ENCODE data around the gene MRPL36.
"Not testable (repeated sequence)": the region's sequence is repeated elsewhere in the genome, so short reads cannot be mapped to it uniquely, and the experiment has no call there.

MRPL36 gene

GRCh38 chr5:1815071-1815786, 15.6 kb upstream of the MRPL36 start:
- DNase-seq (ENCODE audit: low read depth), result no peak

- DNase-seq (ENCODE audit: low read depth), result no peak
Measured at GRCh38 chr5:1814183-1815020, 14.8 kb upstream of the MRPL36 start.

GRCh38 chr5:1810581-1811101, 11.0 kb upstream of the MRPL36 start:
- DNase-seq (ENCODE audit: low read depth), result no peak

GRCh38 chr5:1809416-1810035, 9.9 kb upstream of the MRPL36 start:
- no peak for DNase-seq (ENCODE audit: low read depth)

GRCh38 chr5:1808439-1808838, 8.8 kb upstream of the MRPL36 start:
- DNase-seq (ENCODE audit: low read depth), result no peak

GRCh38 chr5:1807451-1808185, 8.0 kb upstream of the MRPL36 start:
- no peak for DNase-seq (ENCODE audit: low read depth)

GRCh38 chr5:1806974-1807373, 7.3 kb upstream of the MRPL36 start:
- DNase-seq (ENCODE audit: low read depth), result no peak

GRCh38 chr5:1806199-1806598, 6.6 kb upstream of the MRPL36 start:
- no peak for DNase-seq (ENCODE audit: low read depth)

GRCh38 chr5:1805736-1806135, 6.1 kb upstream of the MRPL36 start:
- DNase-seq (ENCODE audit: low read depth), result no peak

GRCh38 chr5:1805326-1805725, 5.7 kb upstream of the MRPL36 start:
- no peak for DNase-seq (ENCODE audit: low read depth)

GRCh38 chr5:1804001-1804690, 4.5 kb upstream of the MRPL36 start:
- no peak for DNase-seq (ENCODE audit: low read depth)

- no peak for DNase-seq (ENCODE audit: low read depth)
Measured at GRCh38 chr5:1803192-1803591, 3.6 kb upstream of the MRPL36 start.

GRCh38 chr5:1801967-1802295, 2.3 kb upstream of the MRPL36 start:
- no peak for DNase-seq (ENCODE audit: low read depth)

GRCh38 chr5:1801222-1801966, 1.8 kb upstream of the MRPL36 start, which contains the start of gene NDUFS6:
NDUFS6 (plus strand) TSS chr5:1801407; CDS start chr5:1801418, 11 bp downstream.
- peak; percentile 45 for DNase-seq (ENCODE audit: low read depth)

- DNase-seq (ENCODE audit: low read depth), result no peak
Measured at GRCh38 chr5:1800472-1801221, 1.0 kb upstream of the MRPL36 start.

GRCh38 chr5:1799110-1799601, 481 bp downstream of the MRPL36 start:
- DNase-seq (ENCODE audit: low read depth), result no peak

GRCh38 chr5:1798589-1798988, 1.0 kb downstream of the MRPL36 start:
- not testable (repeated sequence) for DNase-seq (ENCODE audit: low read depth)

GRCh38 chr5:1797855-1798254, 1.8 kb downstream of the MRPL36 start:
- DNase-seq (ENCODE audit: low read depth), result no peak

- DNase-seq (ENCODE audit: low read depth), result no peak
Measured at GRCh38 chr5:1797103-1797800, 2.4 kb downstream of the MRPL36 start.
